Measurements from ENCODE around the gene PDE6H.

DNA sequence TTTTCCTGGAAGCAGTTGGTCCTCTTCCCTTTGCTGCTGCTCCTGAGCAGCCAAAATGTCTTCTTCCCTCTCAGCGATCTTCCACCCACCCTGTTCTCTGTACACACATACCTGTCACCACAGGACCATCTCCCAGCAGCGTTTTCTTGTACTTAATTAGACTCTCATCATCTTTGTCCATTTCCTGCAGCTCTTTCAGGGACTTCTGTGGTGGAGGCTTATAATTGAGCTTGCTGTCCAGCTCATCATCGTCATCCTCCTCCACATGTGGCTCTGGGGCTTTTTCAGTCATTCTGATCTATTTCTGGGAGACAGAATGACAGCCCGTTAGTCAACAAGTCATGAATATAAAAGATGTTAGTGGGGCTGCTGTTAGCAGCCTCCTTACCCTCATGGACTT, 22.4 kb upstream of the PDE6H start:
- TF ChIP-seq, protein P1, sequence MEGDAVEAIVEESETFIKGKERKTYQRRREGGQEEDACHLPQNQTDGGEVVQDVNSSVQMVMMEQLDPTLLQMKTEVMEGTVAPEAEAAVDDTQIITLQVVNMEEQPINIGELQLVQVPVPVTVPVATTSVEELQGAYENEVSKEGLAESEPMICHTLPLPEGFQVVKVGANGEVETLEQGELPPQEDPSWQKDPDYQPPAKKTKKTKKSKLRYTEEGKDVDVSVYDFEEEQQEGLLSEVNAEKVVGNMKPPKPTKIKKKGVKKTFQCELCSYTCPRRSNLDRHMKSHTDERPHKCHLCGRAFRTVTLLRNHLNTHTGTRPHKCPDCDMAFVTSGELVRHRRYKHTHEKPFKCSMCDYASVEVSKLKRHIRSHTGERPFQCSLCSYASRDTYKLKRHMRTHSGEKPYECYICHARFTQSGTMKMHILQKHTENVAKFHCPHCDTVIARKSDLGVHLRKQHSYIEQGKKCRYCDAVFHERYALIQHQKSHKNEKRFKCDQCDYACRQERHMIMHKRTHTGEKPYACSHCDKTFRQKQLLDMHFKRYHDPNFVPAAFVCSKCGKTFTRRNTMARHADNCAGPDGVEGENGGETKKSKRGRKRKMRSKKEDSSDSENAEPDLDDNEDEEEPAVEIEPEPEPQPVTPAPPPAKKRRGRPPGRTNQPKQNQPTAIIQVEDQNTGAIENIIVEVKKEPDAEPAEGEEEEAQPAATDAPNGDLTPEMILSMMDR (IDR thresholded peaks at IDR 0.05; ENCODE audit: control extremely low read depth in 1 of 3, insufficient read depth in 1 of 3, low read depth in 1 of 3, low read length in 3 of 3): no peak
- TF ChIP-seq POLR2A (IDR thresholded peaks at IDR 0.05; ENCODE audit: control extremely low read depth in 1 of 2, low read depth in 2 of 2, low read length in 2 of 2) (no peak), FOSL1 (IDR thresholded peaks at IDR 0.05; ENCODE audit: insufficient read depth, low read depth, low read length) (no peak), KDM5A (IDR thresholded peaks at IDR 0.05; ENCODE audit: low read length) (no peak), SRF (IDR thresholded peaks at IDR 0.05; ENCODE audit: low read depth, low read length) (no peak)
- TF ChIP-seq, protein P2, sequence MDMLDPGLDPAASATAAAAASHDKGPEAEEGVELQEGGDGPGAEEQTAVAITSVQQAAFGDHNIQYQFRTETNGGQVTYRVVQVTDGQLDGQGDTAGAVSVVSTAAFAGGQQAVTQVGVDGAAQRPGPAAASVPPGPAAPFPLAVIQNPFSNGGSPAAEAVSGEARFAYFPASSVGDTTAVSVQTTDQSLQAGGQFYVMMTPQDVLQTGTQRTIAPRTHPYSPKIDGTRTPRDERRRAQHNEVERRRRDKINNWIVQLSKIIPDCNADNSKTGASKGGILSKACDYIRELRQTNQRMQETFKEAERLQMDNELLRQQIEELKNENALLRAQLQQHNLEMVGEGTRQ (IDR thresholded peaks at IDR 0.05; ENCODE audit: low read length): no peak

Measured in H1 (cell line).